ENCODE results near the gene ZSCAN2. TPM values are rescaled to one million over a fixed set of nuclear protein-coding genes. Genes with fewer than 3 reads are reported as not detected.
"Not testable (repeated sequence)": the region's sequence is repeated elsewhere in the genome, so short reads cannot be mapped to it uniquely, and the experiment has no call there.

Gene ZSCAN2
- total RNA-seq, 2 experiments from 2014 or later = 10.8 to 10.9 TPM

- H3K27ac Mint-ChIP-seq = no peak overlapping the region
- CTCF ChIA-PET = interaction anchor here (0.5 kb wide), 1 partner anchor 61 kb away, joined by 3 read pairs; no protein-coding TSS in a partner anchor
- DNase-seq = no peak
- peaks cover 53% of the 10 kb centered on the region for H3K36me3 Mint-ChIP-seq (ENCODE audit: low read depth)
- POLR2A ChIA-PET = interaction anchor here (0.9 to 1.0 kb wide), 2 partner anchors 10 to 111 kb away, joined by 3 to 4 read pairs; no protein-coding TSS in a partner anchor
- H3K9me3 Mint-ChIP-seq = peaks cover 41% of the 10 kb centered on the region
- H3K4me3 Mint-ChIP-seq = no peak overlapping the region
- no peaks in the 10 kb centered on the region for H3K4me1 Mint-ChIP-seq
- H3K27me3 Mint-ChIP-seq = no peaks in the 10 kb centered on the region
These were observed 23.6 kb downstream of the ZSCAN2 start for GRCh38 chr15:84624359-84624758.

- Mint-ChIP-seq H3K27ac (no peak overlapping the region), H3K27me3 (no peaks in the 10 kb centered on the region), H3K36me3 (ENCODE audit: low read depth) (peaks cover 45% of the 10 kb centered on the region), H3K4me3 (no peak overlapping the region), H3K4me1 (peaks cover 4% of the 10 kb centered on the region), H3K9me3 (peaks cover 35% of the 10 kb centered on the region)
- DNase-seq = no peak
- ChIA-PET CTCF (no interaction called here), POLR2A (interaction anchor here (0.9 kb wide), 1 partner anchor 111 kb away, joined by 3 read pairs; no protein-coding TSS in a partner anchor)
These were observed 24.3 kb downstream of the ZSCAN2 start for GRCh38 chr15:84625123-84625522.

- Mint-ChIP-seq H3K4me3 (no peak overlapping the region), H3K27me3 (no peaks in the 10 kb centered on the region), H3K4me1 (peaks cover 26% of the 10 kb centered on the region), H3K9me3 (peaks cover 5% of the 10 kb centered on the region), H3K27ac (no peak overlapping the region), H3K36me3 (ENCODE audit: low read depth) (peaks cover 19% of the 10 kb centered on the region)
- no peak for DNase-seq
- ChIA-PET CTCF (interaction anchor here (0.8 to 5.2 kb wide), 2 partner anchors 8 to 58 kb away, joined by 3 to 21 read pairs; no protein-coding TSS in a partner anchor), POLR2A (interaction anchor here (1.6 kb wide), 1 partner anchor 24 kb away, joined by 5 read pairs; no protein-coding TSS in a partner anchor)
These were observed 28.2 kb downstream of the ZSCAN2 start for GRCh38 chr15:84629033-84629432.

- peaks cover 22% of the 10 kb centered on the region for H3K36me3 Mint-ChIP-seq (ENCODE audit: low read depth)
- DNase-seq = no peak
- H3K27me3 Mint-ChIP-seq = no peaks in the 10 kb centered on the region
- H3K27ac Mint-ChIP-seq = peak overlapping the region; percentile 99
- ChIA-PET CTCF (interaction anchor here (0.7 to 5.2 kb wide), 15 partner anchors 7 to 349 kb away, joined by 3 to 21 read pairs (median 5); partner anchors contain the start of genes WDR73 and ZSCAN2), POLR2A (interaction anchor here (0.6 to 4.8 kb wide), 20 partner anchors 10 to 349 kb away, joined by 3 to 26 read pairs (median 9); partner anchors contain the start of genes NMB, SEC11A, WDR73 and ZSCAN2)
- peaks cover 49% of the 10 kb centered on the region for H3K4me1 Mint-ChIP-seq
- H3K9me3 Mint-ChIP-seq = no peaks in the 10 kb centered on the region
- peak overlapping the region; percentile 88 for H3K4me3 Mint-ChIP-seq
These were observed 31.0 kb downstream of the ZSCAN2 start for GRCh38 chr15:84631706-84632272.

GRCh38 chr15:84633311-84634227 is 32.8 kb downstream of the ZSCAN2 start:
- peaks cover 34% of the 10 kb centered on the region for H3K36me3 Mint-ChIP-seq (ENCODE audit: low read depth)

GRCh38 chr15:84634228-84634837 is 33.5 kb downstream of the ZSCAN2 start:
- CTCF ChIA-PET = interaction anchor here (1.1 to 2.9 kb wide), 4 partner anchors 15 to 83 kb away, joined by 4 to 17 read pairs (median 4); no protein-coding TSS in a partner anchor
- Mint-ChIP-seq H3K27me3 (no peaks in the 10 kb centered on the region), H3K9me3 (no peaks in the 10 kb centered on the region), H3K27ac (peak overlapping the region; percentile 73), H3K36me3 (ENCODE audit: low read depth) (peaks cover 39% of the 10 kb centered on the region), H3K4me3 (peak overlapping the region; percentile 83), H3K4me1 (peaks cover 57% of the 10 kb centered on the region)
- DNase-seq = no peak
- POLR2A ChIA-PET = interaction anchor here (0.8 to 4.8 kb wide), 10 partner anchors 13 to 347 kb away, joined by 3 to 24 read pairs (median 10); partner anchors contain the start of genes NMB, SEC11A, WDR73 and ZSCAN2

More at GRCh38 chr15:84633311-84634227, 32.8 kb downstream of the ZSCAN2 start:
- peak; percentile 72 for DNase-seq
- Mint-ChIP-seq H3K27me3 (no peaks in the 10 kb centered on the region), H3K9me3 (no peaks in the 10 kb centered on the region), H3K4me1 (peaks cover 57% of the 10 kb centered on the region), H3K4me3 (peak overlapping the region; percentile 89), H3K27ac (peak overlapping the region; percentile 99)
- POLR2A ChIA-PET = interaction anchor here (0.9 to 4.8 kb wide), 10 partner anchors 12 to 348 kb away, joined by 3 to 24 read pairs (median 13); partner anchors contain the start of genes NMB, SEC11A, WDR73 and ZSCAN2
- CTCF ChIA-PET = interaction anchor here (0.6 to 2.9 kb wide), 3 partner anchors 16 to 211 kb away, joined by 3 to 17 read pairs (median 4); no protein-coding TSS in a partner anchor

- ChIA-PET CTCF (interaction anchor here (1.0 to 2.1 kb wide), 2 partner anchors 39 to 112 kb away, joined by 3 to 11 read pairs; no protein-coding TSS in a partner anchor), POLR2A (interaction anchor here (0.8 to 2.4 kb wide), 2 partner anchors 15 to 40 kb away, joined by 3 to 10 read pairs; partner anchors contain the start of gene WDR73)
- no peaks in the 10 kb centered on the region for H3K9me3 Mint-ChIP-seq
- H3K27me3 Mint-ChIP-seq = no peaks in the 10 kb centered on the region
- peaks cover 36% of the 10 kb centered on the region for H3K4me1 Mint-ChIP-seq
- H3K36me3 Mint-ChIP-seq (ENCODE audit: low read depth) = peaks cover 64% of the 10 kb centered on the region
- no peak overlapping the region for H3K4me3 Mint-ChIP-seq
- H3K27ac Mint-ChIP-seq = peak overlapping the region; percentile 33
- DNase-seq = no peak
These were observed 37.3 kb downstream of the ZSCAN2 start for GRCh38 chr15:84638103-84638502.

GRCh38 chr15:84641871-84642270 is 41.1 kb downstream of the ZSCAN2 start:
- ChIA-PET CTCF (interaction anchor here (1.2 kb wide), 1 partner anchor 10 kb away, joined by 3 read pairs; no protein-coding TSS in a partner anchor), POLR2A (interaction anchor here (1.2 to 4.0 kb wide), 3 partner anchors 11 to 54 kb away, joined by 4 to 10 read pairs (median 4); partner anchors contain the start of gene WDR73)
- not testable (repeated sequence) for H3K9me3 Mint-ChIP-seq, H3K27ac Mint-ChIP-seq, DNase-seq, H3K4me3 Mint-ChIP-seq, H3K27me3 Mint-ChIP-seq
- Mint-ChIP-seq H3K4me1 (peaks cover 12% of the 10 kb centered on the region), H3K36me3 (ENCODE audit: low read depth) (peaks cover 67% of the 10 kb centered on the region)

- peaks cover 11% of the 10 kb centered on the region for H3K4me1 Mint-ChIP-seq
- H3K27me3 Mint-ChIP-seq = not testable (repeated sequence)
These were observed 41.8 kb downstream of the ZSCAN2 start for GRCh38 chr15:84642640-84643039.

GRCh38 chr15:84643838-84644237 is 43.0 kb downstream of the ZSCAN2 start:
- Mint-ChIP-seq H3K9me3 (no peaks in the 10 kb centered on the region), H3K27ac (no peak overlapping the region), H3K27me3 (no peaks in the 10 kb centered on the region), H3K4me1 (peaks cover 15% of the 10 kb centered on the region), H3K36me3 (ENCODE audit: low read depth) (peaks cover 66% of the 10 kb centered on the region), H3K4me3 (no peak overlapping the region)
- ChIA-PET CTCF (interaction anchor here (0.6 to 1.5 kb wide), 2 partner anchors 56 to 283 kb away, joined by 3 read pairs; no protein-coding TSS in a partner anchor), POLR2A (interaction anchor here (1.2 to 4.0 kb wide), 3 partner anchors 12 to 165 kb away, joined by 3 to 10 read pairs (median 4); no protein-coding TSS in a partner anchor)
- no peak for DNase-seq

More at GRCh38 chr15:84642640-84643039, 41.8 kb downstream of the ZSCAN2 start:
- not testable (repeated sequence) for H3K4me3 Mint-ChIP-seq, DNase-seq, H3K9me3 Mint-ChIP-seq, H3K27ac Mint-ChIP-seq
- ChIA-PET POLR2A (interaction anchor here (1.2 to 4.0 kb wide), 3 partner anchors 12 to 55 kb away, joined by 4 to 10 read pairs (median 4); no protein-coding TSS in a partner anchor), CTCF (interaction anchor here (0.5 kb wide), 1 partner anchor 52 kb away, joined by 3 read pairs; no protein-coding TSS in a partner anchor)
- peaks cover 66% of the 10 kb centered on the region for H3K36me3 Mint-ChIP-seq (ENCODE audit: low read depth)

- H3K4me1 Mint-ChIP-seq = peaks cover 15% of the 10 kb centered on the region
- no peak overlapping the region for H3K4me3 Mint-ChIP-seq
- H3K27ac Mint-ChIP-seq = no peak overlapping the region
- CTCF ChIA-PET = interaction anchor here (0.7 kb wide), 2 partner anchors 40 to 272 kb away, joined by 3 to 6 read pairs; no protein-coding TSS in a partner anchor
- peaks cover 59% of the 10 kb centered on the region for H3K36me3 Mint-ChIP-seq (ENCODE audit: low read depth)
- no peaks in the 10 kb centered on the region for H3K9me3 Mint-ChIP-seq
- H3K27me3 Mint-ChIP-seq = no peaks in the 10 kb centered on the region
- POLR2A ChIA-PET = interaction anchor here (1.2 to 1.4 kb wide), 2 partner anchors 14 to 47 kb away, joined by 3 to 4 read pairs; no protein-coding TSS in a partner anchor
- DNase-seq = no peak
These were observed 44.7 kb downstream of the ZSCAN2 start for GRCh38 chr15:84645496-84645895.
